Body of pancreas (tissue), 4 donors: Measurements from ENCODE around the gene NLRP6. TPM values are rescaled to one million over a fixed set of nuclear protein-coding genes. Genes with fewer than 3 reads are reported as not detected.

Experiments used
- ATAC-seq: fragments of 150-250 bp; one replicate; pipeline ENCODE4 v1.9.1; 2016
- DNase-seq, 4 donors: peaks; one replicate each; pipeline ENCODE4 v3.0.0-alpha.2; 2019
- H3K27ac ChIP-seq, 4 donors: fragments of 200-600 bp; sonication (generic); 1 replicate in 3 of 4; 2 replicates in 1 of 4; pipeline versions ENCODE4 v1.5.1 to v1.6.1; 2016 to 2019; ENCODE audit warnings: mild to moderate bottlenecking in 1 of 4, mixed read lengths in 1 of 4, moderate library complexity in 1 of 4
- H3K27me3 ChIP-seq, 2 donors: fragments of 200-600 bp; sonication (generic); one replicate each; pipeline ENCODE4 v1.6.0; 2016; ENCODE audit warnings: mild to moderate bottlenecking in 1 of 2
- H3K36me3 ChIP-seq, 2 donors: fragments of 200-600 bp; sonication (generic); replicated peaks in 1 of 2; 2 replicates each; pipeline ENCODE4 v1.5.1; 2016; ENCODE audit warnings: low read depth in 2 of 2; ENCODE audit not compliant: insufficient read depth in 1 of 2
- H3K4me1 ChIP-seq: fragments of 200-600 bp; sonication (generic); one replicate; pipeline ENCODE4 v1.6.0; 2016
- H3K4me3 ChIP-seq, 2 donors: fragments of 200-600 bp; sonication (generic); 1 replicate in 1 of 2; 2 replicates in 1 of 2; pipeline ENCODE4 v1.5.1; 2016 to 2019
- H3K9me3 ChIP-seq, 3 donors: fragments of 200-600 bp; sonication (generic); 1 replicate in 2 of 3; 2 replicates in 1 of 3; pipeline ENCODE4 v1.5.1; 2016
- POLR2A ChIP-seq, 3 donors: fragments of 450-650 bp; IDR thresholded peaks; one replicate each; pipeline ENCODE4 v1.6.1; 2016; ENCODE audit warnings: antibody characterized with exemption in 3 of 3, mild to moderate bottlenecking in 2 of 3
- WGBS, 2 donors: methylation state at CpG; one replicate each; pipeline ENCODE4 v1.1.5; 2017; 5-methylcytosine and 5-hydroxymethylcytosine counted together
- intact Hi-C: fragments of 100-400 bp; cut with DNase I; formaldehyde crosslinking; loops from one replicate; pipeline ENCODE4 v1.15.1; 2023
- total RNA-seq, 2 donors: library from RNA; depleted of rRNA; stranded (reverse); fragments of >200 nt; gene quantifications; one replicate each; pipeline ENCODE4 v1.1.0, GENCODE V29; 2016
- TF ChIP-seq, protein P1 (sequence below), 7 experiments: fragments of 450-650 bp in 4 of 7; fragments of 200-600 bp in 3 of 7; sonication (generic) in 3 of 7; IDR thresholded peaks; one replicate each; pipeline ENCODE4 v1.5.1; 2016 to 2019; ENCODE audit warnings: antibody characterized with exemption in 7 of 7

Gene NLRP6
- total RNA-seq, 2 donors from 2014 or later = 1.0 TPM; not detected in 1

DNA sequence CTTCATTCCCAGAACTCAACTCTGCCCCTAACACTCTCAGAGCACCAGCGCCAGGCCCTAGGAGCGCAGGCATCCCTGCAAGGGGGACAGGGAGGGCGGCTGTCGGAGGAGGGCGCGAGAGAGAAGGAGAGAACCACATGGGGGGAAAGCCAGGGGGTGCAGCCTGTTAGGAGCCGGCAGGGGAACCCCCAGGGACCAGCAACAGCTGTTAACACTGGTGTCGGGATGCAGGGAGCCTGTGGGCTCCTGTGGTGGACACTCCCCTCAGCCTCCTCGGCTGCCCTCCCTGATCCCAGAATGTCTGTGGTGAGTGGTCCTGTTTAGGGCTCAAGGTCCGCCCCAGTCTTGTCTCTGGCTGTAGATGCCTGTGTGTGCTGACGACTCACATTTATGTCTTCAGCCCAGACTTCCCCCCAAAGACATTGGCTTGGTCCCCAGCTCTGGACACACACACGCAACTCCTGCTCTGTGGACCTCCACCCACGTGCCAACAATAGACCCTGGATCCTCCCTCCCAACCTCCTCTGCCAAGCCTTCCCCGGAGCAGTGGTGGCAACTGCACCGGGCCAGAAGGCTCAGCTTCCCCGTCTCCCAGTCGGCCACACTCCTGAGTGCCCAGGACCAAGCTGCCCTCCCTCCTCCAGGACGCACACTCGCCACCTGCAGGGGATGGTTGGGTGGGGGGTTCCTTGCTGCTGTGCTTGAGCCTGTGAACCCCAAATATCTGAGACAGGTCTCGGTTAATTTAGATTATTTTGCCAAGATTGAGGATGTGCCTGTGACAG, 21.9 kb downstream of the NLRP6 start:
- 5 to 13% methylated on average over 16 to 20 of the region's 20 CpGs for WGBS, 2 donors
- Histone ChIP-seq H3K27me3 (no peaks in the 10 kb centered on the region), H3K4me3 (no peak overlapping the region), H3K4me1 (peaks cover 51% of the 10 kb centered on the region), H3K27ac (peak overlapping the region in 1 of 4 donors; percentile 18), H3K9me3 (no peaks in the 10 kb centered on the region), H3K36me3 (no peaks in the 10 kb centered on the region)
- DNase-seq (peak in 1 of 4 donors; percentile 36), ATAC-seq (no peak)
- peak; percentile 12 to 38 (median 37) for TF ChIP-seq POLR2A (IDR thresholded peaks at IDR 0.05)
- TF ChIP-seq, protein P1, sequence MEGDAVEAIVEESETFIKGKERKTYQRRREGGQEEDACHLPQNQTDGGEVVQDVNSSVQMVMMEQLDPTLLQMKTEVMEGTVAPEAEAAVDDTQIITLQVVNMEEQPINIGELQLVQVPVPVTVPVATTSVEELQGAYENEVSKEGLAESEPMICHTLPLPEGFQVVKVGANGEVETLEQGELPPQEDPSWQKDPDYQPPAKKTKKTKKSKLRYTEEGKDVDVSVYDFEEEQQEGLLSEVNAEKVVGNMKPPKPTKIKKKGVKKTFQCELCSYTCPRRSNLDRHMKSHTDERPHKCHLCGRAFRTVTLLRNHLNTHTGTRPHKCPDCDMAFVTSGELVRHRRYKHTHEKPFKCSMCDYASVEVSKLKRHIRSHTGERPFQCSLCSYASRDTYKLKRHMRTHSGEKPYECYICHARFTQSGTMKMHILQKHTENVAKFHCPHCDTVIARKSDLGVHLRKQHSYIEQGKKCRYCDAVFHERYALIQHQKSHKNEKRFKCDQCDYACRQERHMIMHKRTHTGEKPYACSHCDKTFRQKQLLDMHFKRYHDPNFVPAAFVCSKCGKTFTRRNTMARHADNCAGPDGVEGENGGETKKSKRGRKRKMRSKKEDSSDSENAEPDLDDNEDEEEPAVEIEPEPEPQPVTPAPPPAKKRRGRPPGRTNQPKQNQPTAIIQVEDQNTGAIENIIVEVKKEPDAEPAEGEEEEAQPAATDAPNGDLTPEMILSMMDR (IDR thresholded peaks at IDR 0.05) = no peak
- intact Hi-C loops = loop anchor here (5.0 kb wide), 2 partner anchors 58 to 62 kb away; no protein-coding TSS in a partner anchor

DNA sequence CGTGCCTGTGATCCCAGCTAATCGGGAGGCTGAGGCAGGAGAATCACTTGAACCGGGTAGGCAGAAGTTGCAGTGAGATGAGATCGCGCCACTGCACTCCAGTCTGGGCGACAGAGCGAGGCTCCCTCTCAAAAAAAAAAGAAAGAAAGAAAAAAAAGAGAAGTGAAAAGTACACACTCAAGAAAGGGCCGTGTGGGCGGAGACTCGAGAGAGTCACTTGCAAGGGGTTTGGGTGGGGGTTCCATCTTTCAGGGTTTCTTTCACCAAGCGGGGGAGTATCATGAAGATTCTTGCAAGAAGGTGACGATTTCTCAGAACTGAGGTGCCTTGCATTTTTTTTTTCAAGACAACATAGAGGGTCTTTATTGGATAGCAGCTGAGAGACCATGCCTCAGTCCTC, 25.2 kb downstream of the NLRP6 start:
- no peaks in the 10 kb centered on the region for H3K36me3 ChIP-seq
- WGBS, 2 donors = 69 to 78% methylated on average over 12 of the region's 12 CpGs
- H3K4me3 ChIP-seq = no peak overlapping the region
- DNase-seq (no peak), ATAC-seq (no peak)
- peaks cover 33% of the 10 kb centered on the region for H3K4me1 ChIP-seq
- H3K27ac ChIP-seq = no peak overlapping the region
- no peaks in the 10 kb centered on the region for H3K9me3 ChIP-seq
- no peak for TF ChIP-seq POLR2A (IDR thresholded peaks at IDR 0.05)
- intact Hi-C loops = loop anchor here (5.0 kb wide), 1 partner anchor 59 kb away; no protein-coding TSS in a partner anchor
- no peaks in the 10 kb centered on the region for H3K27me3 ChIP-seq

DNA sequence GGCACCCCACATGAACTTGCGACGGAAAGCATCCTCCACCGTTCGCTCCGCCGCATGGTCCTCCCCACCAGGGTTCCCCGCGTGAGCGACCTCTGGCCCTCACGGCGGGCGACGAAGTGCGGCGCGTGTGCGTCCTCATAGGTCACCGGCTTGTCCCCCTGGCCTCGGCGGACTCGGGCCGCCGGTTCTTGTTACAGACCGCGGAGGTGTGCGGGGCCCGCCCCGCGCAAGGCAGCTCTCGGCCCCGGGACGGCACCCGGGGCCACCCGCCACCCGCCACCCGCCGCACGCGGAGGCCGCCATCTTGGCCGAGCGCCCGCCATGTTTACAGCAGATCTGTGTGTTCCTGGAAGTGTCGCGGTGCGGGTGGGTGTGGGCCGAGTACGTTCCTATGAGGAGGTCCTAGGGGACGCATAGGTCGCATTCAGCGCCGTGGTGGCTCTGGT, 25.9 kb downstream of the NLRP6 start:
- H3K27ac ChIP-seq = no peak overlapping the region
- no peaks in the 10 kb centered on the region for H3K36me3 ChIP-seq
- DNase-seq (no peak), ATAC-seq (no peak)
- WGBS, 2 donors = 82 to 83% methylated on average over 27 to 28 of the region's 52 CpGs
- no peak overlapping the region for H3K4me3 ChIP-seq
- H3K9me3 ChIP-seq = no peaks in the 10 kb centered on the region
- TF ChIP-seq, protein P1 (IDR thresholded peaks at IDR 0.05) = no peak
- TF ChIP-seq POLR2A (IDR thresholded peaks at IDR 0.05) = no peak
- no peaks in the 10 kb centered on the region for H3K27me3 ChIP-seq
- H3K4me1 ChIP-seq = peaks cover 27% of the 10 kb centered on the region
- intact Hi-C loops = loop anchor here (5.0 kb wide), 1 partner anchor 58 kb away; no protein-coding TSS in a partner anchor

DNA sequence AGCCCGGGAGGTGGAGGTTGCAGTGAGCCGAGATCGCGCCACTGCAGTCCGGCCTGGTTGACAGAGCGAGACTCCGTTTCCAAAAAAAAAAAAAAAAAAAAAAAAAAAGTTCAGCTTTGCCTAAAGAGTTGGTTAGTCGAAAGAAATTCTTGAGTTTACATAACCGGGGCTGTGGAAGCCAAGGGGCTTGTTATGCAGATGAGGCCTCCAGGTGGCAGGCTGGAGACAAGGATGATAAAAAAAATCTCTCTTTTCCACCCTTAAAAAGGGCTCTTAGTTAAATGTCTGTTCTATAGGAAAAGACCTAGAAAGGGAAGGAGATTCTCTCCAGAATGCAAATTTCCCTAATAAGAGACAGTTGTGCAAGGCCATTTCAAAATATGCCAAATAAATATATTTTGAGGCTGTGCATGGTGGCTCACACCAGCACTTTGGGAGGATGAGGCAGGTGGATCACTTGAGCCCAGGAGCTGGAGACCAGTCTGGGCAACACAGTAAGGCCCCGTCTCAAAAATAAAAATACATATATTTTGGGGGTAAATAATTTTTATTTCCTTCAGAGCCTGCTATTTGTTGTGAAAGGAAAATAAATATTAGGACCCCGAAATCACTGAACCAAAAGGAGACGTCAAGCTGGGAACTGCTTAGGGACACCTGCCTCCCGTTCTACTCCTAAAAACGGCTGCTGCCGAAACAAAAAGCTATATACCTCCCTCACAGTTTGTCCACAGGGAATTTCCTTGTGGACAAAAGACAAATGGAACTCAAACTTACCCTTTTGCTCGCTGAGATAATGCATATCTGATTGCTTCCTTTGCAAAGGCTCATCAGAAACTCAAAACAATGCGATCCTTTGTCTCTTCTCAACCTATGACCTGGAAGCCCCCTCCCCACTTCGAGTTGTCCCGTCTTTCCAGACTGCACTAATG, 27.0 kb downstream of the NLRP6 start:
- Histone ChIP-seq H3K36me3 (no peaks in the 10 kb centered on the region), H3K27me3 (no peaks in the 10 kb centered on the region), H3K9me3 (no peaks in the 10 kb centered on the region), H3K4me1 (peaks cover 25% of the 10 kb centered on the region), H3K27ac (no peak overlapping the region), H3K4me3 (no peak overlapping the region)
- DNase-seq (peak; percentile 71 to 81 (median 74)), ATAC-seq (peak; percentile 60)
- WGBS, 2 donors = 24 to 25% methylated on average over 19 of the region's 19 CpGs
- no peak for TF ChIP-seq POLR2A (IDR thresholded peaks at IDR 0.05)
- TF ChIP-seq, protein P1 (IDR thresholded peaks at IDR 0.05) = peak; percentile 47 to 85 (median 72)
- intact Hi-C loops = loop anchor here (5.0 kb wide), 1 partner anchor 57 kb away; no protein-coding TSS in a partner anchor

DNA sequence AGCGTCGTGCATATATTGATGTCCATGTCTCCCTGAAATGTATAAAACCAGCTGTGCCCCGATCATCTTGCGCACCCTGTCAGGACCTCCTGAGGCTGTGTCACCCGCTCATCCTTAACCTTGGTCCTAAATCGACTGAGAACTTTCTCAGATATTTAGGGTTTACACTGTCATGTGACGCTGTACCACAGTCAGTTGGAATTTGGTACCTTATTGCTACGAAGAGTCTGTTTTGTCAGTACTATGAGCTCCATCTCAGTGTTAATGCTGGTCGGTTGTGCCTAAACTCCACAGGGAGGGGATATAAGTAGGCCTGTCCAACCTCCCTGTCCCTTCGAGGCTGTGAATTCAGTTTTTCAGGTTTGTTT, 27.6 kb downstream of the NLRP6 start:
- Histone ChIP-seq H3K27ac (peak overlapping the region in 1 of 4 donors; percentile 14), H3K9me3 (no peaks in the 10 kb centered on the region), H3K4me3 (no peak overlapping the region), H3K4me1 (peaks cover 21% of the 10 kb centered on the region), H3K27me3 (no peaks in the 10 kb centered on the region), H3K36me3 (no peaks in the 10 kb centered on the region)
- DNase-seq (no peak), ATAC-seq (no peak)
- 72 to 79% methylated on average over 10 of the region's 10 CpGs for WGBS, 2 donors
- intact Hi-C loops = no loop called here
- TF ChIP-seq, protein P1 (IDR thresholded peaks at IDR 0.05) = no peak
- TF ChIP-seq POLR2A (IDR thresholded peaks at IDR 0.05) = no peak
